Hematopoietic multipotent progenitor cell treated with erythropoietin and hydrocortisone succinate and interleukin-3 and kit ligand, for 15 days (in vitro differentiated cells): ENCODE measurements around the gene TMEM120A.
"Not testable (repeated sequence)": the region's sequence is repeated elsewhere in the genome, so short reads cannot be mapped to it uniquely, and the experiment has no call there.

Source experiments
- DNase-seq: peaks from one replicate; pipeline ENCODE4 v3.0.0-alpha.2; 2015; ENCODE audit warnings: low spot score

Gene TMEM120A

DNA sequence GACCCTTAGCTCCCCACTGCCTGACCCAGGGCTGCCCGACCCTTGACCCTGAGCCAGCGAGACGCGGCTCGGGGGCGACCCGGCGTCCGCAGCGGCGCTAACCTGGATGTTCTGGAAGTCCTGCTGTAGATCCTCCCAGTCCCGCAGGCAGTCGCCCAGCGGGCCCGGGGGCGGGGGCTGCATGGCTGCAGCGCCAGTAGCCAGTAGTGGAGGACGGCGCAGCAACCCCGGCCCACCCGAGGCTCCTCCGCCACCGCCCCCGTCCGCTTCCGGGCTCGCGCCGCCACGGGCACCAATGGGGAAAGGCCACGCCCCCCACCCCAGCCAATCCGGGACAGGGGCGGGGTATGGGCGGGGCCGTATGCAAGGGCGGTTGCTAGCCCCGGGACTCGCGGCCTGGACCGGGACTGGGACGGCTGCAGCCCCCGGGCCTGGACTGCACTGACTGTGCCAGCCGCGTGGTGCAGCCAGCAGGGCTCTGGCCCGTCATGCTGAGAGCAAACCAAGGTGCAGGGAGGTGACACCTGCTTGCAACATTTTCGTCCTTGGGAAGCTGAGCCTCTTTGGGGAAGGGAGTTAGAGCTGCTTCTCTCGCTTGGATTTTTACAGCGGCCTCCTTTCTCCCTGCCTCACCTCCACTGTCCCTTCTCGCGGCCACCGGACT, at the start of gene TMEM120A:
TSS of gene TMEM120A (minus strand) at position 208 of the 664 bp plus-strand sequence. CDS start at position 183, 25 bp downstream.
- DNase-seq = peak; percentile 93

DNA sequence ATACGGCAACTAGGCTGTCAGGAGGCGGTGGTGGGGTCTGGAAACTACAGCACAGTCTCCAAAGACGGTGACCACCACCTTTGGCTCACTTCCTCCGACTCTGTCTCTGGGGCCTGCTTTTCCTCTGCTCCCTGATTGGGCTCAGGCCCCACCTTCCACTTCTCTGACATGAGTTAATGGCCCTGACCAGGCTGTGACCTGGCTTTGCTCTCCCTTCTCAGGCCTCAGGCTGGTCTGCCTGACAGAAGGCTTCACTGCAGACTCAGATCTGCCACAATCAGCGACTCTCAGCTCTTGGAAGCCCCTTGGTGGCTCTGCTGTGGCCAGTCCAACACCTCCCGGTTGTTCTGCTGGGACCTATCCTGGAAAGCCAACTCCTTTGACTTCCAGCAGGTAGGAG, 45.7 kb upstream of the TMEM120A start:
- no peak for DNase-seq

DNA sequence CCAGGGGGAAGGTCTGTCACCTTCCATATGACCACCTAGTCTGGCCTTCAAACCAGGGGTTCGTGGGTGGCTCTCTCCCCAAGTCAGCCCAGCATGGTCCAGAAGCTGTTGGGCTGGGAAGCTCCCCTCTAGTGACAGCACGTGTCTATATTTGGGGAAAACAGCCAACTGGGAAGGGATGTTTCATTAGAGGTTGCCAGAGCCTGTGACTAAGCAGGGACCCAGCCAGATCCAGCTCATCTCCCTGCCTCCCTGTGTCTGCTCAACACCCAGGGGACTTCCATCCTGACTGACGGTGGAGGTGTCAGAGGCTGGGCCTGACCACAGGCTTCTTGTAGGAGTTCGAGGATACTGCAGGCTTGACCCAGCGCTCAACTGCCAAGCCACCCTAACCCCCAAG, 42.9 kb upstream of the TMEM120A start:
- no peak for DNase-seq

DNA sequence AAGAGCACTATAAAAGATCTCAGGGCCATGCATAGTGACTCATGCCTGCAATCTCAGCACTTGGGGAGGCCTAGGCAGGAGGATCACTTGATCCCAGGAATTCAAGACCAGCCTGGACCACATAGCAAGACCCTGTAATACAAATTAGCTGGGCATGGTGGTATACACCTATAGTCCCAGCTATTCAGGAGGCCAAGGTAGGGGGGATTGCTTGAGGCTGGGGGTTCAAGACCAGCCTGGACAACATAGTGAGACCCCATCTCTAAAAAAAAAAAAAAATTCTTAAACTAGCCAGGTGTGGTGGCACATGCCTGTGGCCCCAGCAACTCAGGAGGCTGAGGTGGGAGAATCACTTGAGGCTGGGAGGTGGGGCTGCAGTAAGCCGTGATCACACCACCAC, 37.6 kb upstream of the TMEM120A start:
- DNase-seq = no peak

DNA sequence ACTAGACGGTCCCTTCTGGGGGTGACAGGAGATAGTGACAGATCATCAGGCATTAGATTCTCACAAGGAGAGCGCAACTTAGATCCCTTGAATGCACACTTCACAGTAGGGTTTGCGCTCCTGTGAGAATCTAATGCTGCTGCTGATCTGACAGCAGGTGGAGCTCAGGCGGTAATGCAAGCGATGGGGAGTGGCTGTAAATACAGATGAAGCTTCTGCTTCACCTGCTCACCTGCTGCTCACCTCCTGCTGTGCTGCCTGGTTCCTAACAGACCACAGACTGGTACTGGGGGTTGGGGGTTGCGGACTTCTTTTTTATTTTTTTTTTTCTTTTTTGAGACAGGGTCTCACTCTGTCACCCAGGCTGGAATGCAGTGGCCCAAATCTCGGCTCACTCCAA, 35.3 kb upstream of the TMEM120A start:
- not testable (repeated sequence) for DNase-seq

DNA sequence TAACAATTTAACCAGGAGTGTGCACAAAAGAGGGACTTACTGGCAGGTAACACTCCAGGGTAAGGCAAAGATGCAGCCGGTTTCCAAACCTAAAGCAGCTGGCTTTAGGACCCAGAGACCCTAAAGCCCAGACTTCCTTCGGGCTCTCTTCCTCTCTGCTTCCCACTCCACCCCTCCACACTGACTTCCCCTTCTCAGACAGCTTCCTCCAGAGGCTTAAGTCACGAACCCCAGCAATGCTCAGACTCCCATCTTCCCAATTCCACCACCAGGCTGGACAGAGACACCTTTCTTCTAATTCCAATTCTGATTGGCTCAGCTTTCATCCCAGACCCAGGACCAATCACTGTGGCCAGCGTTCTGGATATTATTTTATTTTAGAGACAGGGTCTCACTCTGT, 28.6 kb upstream of the TMEM120A start:
- DNase-seq = no peak

DNA sequence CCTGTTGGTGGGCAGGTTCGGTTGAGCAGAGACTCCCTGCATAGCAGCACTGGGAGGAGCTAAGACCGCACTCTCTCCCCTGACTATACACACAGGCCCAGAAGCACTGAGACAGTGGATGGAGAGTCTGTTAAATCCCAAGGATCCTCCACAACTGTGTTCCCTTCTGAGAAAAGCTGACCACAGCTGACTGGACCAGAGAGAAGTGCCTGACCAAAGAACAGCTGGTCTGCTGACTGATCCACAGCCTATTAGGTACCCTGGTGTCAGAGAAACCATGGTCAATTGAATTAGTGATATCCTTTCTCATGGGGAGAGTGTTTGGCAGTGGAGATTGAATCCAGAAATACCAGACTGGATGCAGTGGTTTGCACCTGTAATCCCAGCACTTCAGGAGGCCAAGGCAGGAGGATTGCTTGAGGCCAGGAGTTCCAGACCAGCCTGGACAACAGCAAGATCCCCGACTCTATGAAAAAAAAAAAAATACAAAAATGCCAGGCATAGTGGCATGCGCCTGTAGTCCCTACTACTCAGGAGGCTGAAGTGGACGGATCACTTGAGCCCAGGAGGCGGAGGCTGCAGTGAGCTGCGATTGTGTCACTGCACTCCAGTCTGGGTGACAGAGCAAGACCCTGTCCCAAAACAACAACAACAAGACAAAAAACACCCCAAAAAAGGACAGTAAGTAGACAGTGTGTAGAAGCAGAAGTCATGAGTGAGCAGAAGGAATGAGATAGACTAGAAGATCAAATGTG, 27.8 kb upstream of the TMEM120A start:
- no peak for DNase-seq

DNA sequence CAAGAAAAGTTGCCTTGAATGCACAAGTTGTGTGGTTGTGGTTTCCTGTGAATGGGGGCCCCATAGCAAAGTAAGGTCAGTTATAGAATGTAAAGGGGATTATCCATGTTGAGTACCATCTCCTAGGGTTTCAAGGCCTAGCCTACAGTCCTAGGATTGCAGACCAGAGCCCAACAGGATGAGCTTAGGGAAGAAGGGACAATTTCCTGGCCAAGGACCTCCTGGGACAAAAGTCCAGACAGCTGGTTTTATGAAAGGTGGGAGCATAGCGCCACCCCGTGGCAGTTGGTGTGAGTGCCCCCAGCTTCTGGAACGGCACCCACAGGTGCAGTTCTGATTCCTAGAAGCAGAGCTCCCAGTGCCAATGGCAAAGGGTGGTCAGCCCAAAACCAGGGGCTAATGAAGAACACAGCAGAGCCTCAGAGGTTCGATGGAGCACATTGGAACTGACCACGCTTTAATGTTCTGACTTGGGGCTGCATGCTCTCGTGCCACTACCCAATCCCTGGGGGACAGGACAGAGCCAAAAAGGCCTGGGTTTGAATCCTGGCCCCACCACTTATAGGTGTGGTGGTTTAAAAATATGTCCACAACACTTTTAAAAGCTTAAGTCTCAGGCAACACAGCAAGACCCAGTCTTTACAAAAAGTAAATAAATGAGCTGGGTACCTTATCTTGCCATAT, 25.8 kb upstream of the TMEM120A start:
- peak; percentile 76 for DNase-seq

DNA sequence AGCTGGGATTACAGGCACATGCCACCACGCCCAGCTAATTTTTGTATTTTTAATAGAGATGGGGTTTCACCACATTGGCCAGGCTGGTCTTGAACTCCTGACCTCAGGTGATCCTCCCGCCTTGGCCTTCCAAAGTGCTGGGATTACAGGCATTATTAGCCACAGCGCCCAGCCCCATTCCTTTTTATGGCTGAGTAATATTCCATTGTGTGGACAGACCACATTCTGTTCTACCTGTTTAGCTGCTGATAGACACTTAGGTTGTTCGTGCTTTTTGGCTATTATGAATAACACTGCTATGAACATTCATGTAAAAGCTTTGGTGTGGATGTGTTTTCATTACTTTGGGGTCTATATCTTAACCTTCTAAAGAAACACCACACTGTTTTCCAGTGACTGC, 24.1 kb upstream of the TMEM120A start:
- DNase-seq = not testable (repeated sequence)

DNA sequence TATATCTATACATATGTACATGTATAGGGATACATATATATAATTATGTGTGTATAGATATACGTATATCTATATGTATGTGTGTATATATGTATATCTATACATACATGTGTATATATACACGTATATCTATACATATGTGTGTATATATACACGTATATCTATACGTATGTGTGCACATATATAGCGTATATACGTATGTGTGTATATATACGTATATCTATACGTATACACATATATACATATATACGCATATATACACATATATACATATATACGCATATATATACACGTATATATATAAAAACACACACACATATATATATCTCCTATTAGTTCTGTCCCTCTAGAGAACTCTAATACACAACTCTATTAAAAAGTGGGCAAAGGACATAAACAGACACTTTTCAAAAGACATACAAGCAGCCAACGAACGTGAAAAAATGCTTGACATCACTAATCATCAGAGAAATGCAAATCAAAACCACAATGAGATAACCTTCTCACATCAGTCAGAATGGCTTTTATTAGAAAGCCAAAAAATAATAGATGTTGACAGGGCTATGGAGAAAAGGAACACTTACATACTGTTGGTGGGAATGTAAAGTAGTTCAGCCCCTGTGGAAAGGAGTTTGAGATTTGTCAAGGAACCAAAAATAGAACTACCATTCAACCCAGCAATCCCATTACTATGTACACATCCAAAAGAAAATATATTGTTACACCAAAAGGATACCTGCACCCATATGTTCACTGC, 22.0 kb upstream of the TMEM120A start:
- DNase-seq = no peak

DNA sequence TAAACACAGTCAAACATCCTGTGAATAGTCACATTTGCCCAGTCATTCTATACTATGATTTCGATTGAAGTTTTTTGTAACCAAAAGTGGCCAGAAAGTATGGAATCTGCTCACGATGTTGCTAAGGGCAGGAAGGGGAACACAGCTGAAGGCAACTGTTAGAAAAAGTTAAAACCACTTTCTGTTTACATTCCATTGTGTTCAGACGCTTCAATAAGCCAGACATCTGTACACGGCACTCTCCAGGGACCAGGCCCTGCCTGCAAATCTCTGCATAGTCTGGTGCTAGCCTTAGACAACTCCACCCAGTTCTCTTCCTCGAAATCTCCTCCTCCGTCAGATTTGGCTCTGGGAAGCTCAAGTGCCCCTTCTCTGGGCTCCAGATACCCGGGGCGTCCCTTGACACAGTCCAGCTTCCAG, 17.1 kb upstream of the TMEM120A start:
- DNase-seq = no peak

DNA sequence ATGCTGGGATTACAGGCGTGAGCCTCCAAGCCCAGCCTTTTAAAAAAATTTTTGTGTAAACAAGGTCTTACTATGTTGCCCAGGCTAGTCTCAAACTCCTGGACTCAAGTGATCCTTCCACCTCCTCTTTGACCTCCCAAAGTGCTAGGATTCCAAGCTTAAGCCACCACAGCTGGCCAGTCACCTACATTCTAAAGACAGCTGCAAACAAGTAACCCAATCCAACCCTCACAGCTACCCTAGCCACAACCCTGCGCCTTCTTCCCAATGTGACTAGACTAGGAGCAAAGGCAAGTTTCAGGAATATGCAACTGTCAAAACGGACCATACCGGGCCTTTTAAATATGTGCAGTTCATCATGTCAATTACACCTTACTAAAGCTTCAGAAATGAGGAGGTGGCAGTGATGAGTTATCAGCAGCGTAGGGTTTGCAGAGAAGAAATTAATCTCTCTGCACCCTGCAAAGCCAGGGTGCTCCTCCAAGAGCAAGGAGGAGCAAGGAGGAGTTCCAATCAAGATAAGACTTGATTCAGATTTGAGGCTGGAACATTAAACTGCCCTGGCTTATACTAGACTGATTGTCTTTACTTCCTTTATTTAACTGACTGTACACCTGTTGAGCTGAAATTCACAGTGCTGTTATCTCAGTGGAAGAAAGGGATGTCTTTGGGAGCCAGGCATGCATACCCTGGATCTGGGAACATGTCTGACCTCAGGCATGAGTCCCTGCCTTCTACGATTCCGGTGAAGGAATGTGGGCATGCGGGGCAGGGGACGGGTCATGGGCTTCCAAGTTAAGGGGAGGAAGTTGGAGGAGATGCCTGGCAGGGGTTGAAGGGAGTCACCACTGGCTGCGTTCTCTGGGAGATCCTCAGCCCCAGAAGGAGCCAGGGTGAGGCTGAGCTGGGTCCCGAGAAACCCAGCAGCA, 15.5 kb upstream of the TMEM120A start:
- no peak for DNase-seq

DNA sequence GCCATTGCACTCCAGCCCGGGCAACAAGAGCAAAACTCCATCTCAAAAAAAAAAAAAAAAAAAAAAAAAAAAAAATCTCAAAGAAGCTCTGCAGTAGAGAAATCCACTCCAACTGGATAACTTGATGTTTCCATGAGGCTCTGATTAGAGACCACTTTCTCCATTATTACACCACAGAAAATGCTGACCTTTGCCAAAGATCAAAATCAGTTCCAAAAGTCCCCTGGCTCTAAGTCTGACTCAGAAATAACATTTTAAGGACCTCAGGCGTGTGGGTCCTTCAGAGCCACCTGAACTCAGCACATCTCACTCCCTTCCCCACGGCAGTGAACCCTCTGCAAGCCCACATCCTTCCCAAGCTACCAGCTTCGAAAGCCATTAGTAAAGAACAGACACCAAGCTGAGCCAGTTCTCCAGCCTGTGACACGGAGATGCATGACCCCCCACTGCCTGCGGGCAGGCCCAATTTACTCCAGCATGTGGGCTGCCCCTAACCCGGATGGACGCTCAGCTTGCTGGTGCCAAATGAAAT, 13.8 kb upstream of the TMEM120A start:
- no peak for DNase-seq

DNA sequence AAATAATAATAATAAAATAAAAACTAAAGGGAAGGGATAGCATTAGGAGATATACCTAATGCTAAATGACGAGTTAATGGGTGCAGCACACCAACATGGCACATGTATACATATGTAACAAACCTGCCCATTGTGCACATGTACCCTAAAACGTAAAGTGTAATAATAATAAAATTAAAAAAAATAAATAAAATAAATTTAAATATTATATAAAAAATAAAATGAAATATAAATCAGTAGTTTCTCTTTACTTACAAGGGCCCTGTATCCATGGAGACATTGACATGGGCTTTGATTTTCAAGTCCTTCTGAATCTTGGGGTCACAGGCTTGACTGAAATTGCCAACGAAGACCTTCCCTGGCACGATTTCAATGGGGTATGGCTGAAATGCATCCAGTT, 10.6 kb upstream of the TMEM120A start:
- DNase-seq = not testable (repeated sequence)

DNA sequence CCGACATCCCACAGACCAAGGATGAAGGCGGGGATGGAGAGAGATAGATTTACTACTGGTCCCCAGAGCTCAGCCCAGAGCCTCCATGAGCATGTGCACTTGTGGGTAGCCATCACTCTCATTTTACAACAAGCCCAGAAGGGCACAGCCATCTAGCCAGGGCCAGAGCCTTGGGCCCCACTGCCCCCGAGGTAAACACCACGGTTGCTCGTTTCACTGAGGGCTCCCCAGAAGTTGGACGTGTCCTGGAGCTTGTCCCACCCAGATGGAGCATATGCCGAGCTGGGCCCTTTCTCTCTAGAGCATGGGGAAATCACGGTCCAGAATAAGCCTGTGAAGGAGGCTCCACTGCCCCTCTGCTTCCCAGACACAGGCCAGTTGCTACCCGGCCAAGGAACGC, 9.0 kb upstream of the TMEM120A start:
- DNase-seq = no peak

DNA sequence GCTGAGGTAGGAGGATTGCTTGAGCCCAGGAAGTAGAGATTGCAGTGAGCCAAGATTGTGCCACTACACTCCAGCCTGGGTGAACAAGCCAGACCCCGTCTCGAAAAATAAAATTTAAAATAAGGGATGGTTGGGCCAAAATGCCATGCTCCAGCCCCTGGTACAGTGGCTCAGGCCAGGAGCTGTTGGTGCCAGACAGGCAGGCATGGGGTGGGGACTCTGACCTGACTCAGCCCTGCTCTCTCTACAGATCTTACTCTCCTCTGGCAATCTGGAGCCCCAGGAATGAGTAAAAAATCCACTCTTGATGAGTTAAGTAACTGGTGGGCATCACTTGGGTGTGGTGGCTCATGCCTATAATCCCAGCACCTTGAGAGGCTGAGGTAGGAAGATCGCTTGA, 8.4 kb upstream of the TMEM120A start:
- no peak for DNase-seq

DNA sequence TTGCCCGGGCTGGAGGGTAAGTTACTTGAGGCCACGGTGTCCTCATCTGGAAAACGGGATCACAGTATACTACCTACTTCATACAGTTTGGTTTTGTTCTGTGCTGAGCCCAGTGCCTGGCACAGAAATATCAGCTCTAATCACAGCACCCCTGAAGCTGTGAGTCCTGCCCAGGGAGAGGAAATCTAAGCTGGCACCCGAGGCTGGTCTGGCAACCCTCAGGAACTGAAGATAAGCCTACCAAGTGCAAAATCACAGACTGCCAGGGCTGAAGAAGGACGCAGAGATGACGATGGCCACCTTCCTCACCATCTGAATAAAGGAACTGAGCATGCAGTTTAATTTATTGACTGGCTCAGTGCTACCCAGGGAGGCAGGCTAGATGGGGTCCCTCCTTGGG, 7.7 kb upstream of the TMEM120A start:
- no peak for DNase-seq

DNA sequence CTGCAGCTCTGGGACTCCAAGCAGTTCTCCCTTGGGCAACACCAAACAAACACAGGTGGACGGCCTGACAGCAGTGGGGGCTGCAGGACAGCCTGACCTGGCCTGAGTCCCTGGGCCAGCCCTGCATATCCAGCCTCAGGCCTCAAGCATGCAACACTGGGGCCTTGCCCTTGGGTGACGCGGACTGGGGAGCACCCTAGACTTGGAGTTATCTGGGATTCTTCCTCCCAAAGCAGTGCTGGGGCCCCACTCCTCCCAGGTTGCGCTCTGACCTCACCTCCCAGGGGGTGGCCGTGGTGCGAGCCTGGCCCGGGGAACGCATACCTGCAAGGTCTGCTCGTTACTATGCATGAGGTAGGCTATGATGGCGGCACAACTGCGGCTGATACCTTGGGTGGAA, 6.2 kb upstream of the TMEM120A start:
- DNase-seq = no peak

DNA sequence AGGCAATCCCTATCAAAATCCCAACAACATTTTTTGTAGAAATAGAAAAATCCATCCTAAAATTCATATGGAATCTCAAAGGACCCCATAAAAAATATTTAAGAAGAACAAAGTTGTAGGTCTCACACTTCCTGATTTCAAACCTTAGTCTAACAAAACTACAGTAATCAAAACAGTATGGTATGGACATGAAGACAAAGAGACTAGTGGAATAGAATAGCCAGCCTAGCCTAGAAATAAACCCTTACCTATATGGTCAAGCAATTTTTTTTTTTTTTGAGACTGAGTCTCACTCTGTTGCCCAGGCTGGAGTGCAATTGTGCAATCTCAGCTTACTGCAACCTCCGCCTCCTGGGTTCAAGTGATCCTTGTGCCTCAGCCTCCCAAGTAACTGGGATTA, 3.6 kb upstream of the TMEM120A start:
- no peak for DNase-seq

DNA sequence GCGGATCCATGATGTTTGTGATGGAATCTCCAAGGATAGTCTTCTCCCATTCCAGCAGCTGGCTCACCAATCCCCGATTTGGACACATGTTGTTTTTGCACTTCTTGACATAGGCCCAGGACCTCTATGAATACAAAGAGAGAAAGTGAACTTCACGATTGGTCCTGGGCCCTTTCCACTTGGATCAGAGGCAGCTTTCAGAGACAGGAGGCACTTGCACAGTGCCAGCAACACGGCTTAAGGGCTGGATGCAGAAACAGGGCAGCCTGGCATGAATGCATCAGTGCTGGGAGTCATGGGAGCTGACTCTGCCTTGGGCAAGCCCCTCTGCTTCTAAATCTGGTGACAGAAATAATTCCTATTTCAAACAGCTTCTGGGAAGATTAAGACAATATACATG, 2.1 kb upstream of the TMEM120A start:
- DNase-seq = no peak

DNA sequence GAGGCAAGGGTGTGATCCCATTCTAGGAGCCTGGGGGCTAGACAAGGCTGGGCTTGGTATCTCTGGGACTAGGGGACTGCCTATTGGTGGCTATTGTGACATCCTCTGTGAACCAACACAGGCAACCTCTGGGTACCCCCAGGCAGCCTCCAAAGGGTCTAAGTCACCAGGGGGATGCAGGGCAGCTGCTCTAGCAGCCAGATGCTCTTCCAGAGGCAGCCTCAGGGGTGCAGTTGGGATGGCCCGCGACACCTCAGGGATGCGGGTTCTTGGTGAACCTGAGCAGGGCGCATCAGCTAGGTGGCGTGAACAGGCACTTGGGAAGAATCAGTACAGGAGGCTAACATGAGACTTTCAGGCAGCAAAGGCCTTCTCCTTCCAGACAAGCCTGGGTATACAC, 1.6 kb upstream of the TMEM120A start:
- no peak for DNase-seq
